HG02623 (cell line): ENCODE results near the gene ZNF341.

Source experiments
- ATAC-seq: cut with Tn5 transposase; IDR thresholded peaks from one replicate; pipeline ENCODE4 v1.9.1; 2021; ENCODE audit warnings: moderate library complexity; ENCODE audit not compliant: unreplicated experiment

Gene ZNF341

DNA sequence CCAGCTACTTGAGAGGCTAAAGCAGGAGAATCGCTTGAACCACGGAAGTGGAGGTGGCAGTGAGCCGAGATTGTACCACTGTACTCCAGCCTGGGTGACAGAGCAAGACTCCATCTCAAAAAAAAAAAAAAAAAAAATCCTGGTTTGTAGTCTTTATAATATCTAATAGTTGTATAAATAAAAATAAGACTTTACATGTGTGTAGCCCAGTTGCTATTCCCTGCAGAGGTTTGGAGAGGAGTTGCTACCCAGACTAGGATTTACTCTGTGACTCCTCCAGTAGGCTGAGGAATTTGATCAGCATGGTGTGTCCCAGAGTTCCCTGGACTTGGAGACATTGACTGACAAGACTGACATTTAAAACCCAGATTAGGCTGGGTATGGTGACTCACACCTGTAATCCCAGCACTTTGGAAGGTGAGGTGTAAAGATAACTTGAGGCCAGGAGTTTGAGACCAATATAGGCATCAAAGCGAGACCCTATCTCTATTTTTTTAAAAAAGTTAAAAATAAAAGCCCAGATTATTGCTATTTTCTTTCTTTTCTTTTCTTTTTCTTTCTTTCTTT, 89.6 kb downstream of the ZNF341 start:
- no peak for ATAC-seq

DNA sequence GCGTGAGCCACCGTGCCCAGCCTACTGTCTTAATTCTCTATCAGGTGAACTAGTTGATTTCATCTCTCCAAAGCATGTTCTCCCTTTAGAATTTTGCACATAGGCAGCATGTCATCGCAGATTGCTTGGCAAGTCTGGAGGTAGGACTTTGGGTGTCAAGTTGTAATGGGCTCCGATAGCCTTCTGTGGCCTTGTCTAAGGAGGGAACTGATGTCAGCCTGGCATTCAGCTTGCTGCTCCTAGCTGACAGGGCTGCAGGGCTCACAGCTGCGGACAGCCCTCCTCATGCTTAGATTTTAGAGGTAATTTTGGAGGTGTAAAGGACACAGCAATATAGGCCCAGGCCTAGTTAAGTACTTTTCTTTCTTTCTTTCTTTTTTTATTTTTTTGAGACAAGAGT, 90.6 kb downstream of the ZNF341 start:
- ATAC-seq, result no peak

DNA sequence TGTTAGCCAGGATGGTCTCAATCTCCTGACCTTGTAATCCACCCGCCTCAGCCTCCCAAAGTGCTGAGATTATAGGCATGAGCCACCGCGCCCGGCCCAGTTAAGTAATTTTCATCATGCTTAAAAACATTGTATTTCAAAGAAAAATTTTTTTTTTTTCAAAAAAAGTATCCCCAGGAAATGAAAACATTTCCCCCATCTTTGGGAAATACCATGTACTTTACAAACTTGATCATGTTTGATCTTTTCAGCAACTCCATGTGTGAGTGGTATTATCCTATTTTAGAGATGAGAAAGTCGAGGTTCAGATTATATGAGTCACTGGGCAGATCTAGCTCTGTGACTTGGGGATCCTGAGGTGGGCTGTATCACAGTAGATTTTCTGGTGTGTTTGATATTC, 91.2 kb downstream of the ZNF341 start:
- ATAC-seq, result no peak

DNA sequence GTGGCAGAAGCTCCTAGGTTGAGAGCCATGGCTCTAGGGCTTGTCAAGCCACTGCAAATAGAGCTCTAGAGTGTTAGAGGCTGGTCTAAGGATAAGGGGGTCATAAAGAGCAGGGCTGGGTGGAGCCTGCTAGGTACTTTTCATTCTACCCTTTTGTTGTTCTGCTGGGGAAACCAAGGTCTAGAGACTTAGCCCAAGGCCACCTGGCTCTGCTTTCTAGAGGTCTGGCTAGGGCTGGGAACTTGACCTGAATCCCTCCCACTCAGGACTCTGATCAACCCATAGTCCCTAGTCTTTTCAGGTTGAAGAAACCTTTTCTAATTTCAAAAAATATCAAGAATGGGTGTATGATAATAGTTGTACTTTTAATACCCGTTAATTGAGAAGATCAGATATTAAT, 93.1 kb downstream of the ZNF341 start:
- ATAC-seq, result no peak

DNA sequence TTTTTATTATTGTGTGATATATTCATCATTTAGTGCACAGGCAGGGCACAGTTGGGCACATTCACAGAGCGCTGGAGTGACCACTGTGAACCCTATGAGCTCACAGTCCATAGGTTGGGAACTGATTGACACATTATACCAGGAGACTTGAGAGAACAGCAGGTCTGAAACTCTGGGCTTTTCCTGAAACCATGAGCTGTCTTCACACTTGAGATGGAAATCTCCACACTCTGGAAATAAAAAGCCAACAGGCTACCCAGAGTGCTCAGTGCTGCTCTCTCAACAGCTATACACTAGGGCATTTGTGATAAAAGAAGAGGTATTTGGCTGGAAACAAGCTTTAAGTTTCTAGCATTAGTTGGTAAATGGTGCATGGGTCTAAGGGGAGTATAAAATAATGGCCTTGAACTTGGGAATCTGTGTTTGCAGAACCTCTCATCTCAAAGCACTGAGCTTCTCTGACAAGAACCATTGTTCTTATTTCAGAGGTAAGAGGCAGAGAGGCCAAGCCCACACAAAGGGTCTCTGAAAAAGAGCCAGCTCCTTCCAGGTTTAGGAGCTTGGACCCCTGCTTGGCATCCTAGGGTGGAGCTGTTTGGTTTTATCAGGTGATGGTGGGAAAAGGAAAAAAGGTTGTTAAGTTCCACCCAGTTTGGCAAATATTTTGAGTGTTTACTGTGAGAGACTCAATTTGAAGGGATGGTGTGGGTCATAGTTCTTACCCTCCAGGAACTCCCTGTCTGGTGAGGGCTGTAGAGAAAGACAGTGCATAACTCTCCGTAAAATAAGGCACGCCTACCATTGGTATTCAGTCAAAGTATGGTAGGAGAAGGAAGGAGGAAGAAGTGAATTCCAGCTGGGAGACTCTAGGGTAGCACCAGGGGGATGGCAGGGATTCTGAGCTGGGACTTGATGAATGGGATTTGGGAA, 93.8 kb downstream of the ZNF341 start:
- no peak for ATAC-seq

DNA sequence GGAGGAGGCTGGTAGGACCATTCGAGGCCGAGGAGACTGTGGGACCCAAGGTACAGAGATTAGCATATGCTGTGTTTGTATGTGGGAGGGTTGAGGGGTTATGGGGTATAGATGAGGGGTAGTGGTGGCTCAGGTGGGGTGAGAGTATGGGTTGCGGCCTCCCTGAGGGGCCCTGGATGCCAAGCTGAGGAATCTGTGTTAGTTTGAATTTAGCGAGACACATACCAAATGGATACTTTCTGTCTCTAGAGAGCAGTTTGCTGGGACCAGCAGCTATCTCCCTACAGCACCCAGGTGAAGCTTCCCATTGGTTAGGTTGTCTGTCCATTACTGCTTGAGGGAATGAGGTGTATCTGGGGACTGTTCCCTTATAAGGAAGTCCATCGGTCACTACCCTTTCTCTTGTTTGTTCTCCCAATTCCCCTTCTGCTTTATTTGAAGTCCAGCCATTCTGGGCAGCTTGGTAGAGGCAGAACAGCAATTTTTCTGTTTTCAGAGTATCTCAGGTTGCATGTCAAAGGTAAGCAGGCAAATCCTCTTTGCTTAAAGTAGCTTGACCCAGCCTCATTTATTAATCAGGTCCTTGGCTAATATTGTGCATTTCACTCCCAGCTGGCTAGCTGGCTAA, 94.6 kb downstream of the ZNF341 start:
- no peak for ATAC-seq

DNA sequence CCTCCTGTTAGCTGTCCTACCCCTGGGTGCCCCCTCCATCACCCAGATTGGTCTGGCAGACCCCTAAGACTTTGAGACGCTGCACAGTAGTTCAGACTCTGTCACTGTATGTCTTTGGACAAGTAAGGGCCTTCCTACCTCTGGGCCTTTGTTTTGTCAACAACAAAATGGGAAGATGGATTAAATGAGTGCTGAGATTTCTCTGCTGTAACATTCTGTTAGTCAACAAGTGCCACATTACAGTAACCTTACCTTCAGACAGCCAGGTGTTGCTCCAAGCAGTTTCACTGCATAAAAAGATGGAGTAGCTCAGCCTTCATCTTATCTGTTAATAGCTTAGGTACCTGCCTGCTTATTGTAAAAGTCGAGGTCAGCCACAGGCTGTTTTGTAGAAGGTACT, 95.3 kb downstream of the ZNF341 start:
- ATAC-seq, result no peak

DNA sequence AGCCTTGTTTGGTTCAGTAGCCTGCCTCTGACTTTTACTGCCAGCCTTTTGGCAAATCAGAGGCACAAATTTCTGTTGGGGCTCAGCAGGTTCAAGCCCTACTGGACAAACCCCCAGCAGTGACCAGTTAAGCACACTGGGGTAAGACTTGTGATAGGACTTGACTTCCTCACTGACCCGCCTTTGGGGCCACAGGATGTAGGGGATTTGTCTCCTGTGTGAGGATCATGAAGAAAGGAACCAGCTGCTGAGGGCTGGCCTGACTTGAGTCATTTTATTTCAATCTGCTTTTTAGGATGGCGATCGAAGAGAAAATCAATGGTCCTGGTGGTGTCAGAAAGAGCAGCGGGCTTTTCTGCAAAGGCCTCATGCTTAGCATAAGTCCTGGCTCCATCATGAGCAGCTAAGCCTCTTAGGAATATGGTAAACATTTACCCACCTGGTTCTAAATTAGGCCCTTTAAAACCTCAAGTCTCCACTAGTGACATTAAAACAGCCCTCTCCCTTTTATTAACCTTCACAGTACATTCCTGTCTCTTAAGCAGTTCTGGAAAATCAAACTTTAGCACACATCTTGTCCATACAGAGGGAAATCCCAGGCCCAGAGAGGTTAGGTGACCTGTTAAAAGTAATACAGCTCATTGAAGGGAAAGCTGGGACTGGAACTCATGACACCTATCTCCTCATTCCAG, 96.0 kb downstream of the ZNF341 start:
- ATAC-seq, result no peak

DNA sequence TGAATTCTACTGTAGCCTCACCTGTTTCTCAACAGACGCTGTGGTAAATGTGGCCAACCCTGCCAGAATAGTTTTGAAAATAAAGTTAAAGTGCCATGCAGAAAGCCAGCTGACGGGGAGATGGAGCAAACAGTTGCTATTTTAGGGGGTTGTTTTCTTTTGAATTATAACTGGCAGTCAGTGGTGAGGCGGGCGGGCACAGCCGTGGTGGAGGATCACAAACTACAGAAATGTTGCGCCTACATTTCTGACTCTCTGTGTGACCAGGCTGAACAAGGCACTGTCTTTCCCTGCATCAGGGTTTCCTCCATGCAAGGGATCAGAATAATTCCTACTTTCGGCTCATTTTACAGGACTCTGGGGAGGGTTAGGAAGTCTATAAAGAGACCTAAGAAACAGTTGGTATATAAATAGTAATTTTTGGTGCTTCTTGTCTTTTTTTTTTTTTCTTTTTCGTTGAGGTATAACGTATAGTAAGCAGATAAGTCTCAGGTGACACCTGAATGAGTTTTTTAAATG, 96.6 kb downstream of the ZNF341 start:
- no peak for ATAC-seq

DNA sequence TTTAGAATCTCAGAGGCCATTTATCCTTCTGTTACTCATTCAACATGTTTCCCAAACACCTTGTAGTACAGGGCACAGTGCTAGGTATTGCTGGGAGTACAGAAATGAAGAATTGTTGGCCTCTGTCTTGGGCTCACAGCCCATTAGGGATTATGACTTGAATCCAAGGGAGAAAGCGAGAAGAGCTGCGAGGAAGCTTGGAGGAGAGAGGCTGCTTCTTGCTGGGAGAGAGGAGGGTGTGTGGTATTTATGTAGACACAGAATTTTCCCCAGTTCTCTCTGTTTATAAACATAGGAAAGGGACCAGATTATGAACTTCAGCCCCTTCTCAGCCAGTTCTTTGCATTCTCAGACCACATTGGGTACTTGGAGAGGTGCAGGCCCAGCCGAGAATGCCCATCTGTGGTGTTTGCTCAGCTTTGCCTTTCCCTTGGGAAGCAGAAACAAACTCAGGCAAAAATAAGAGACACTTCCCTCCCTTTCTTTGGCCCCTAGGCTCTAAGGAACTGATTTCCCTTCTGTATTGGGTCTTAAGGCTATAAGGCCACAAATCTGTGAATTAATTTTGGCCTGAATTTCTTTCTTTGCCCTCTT, 97.3 kb downstream of the ZNF341 start:
- ATAC-seq, result no peak

DNA sequence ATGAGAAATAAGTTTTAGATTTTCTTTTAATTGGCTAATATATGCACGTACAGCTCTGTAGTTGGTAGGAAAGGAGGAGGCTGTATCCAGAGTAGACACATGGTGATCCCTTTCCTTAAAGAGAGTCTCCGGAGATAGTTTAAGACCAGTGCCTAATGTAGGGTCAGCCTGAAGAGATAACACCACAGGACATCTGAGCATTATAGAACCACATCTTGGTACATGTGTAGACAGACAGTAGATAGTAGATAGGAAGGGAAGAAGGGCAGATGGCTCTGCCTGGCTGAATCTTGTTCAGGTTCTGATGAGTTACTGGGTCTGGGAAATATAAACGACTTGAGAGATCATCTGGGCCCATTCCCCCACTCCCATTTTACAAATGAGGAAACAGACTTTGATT, 97.8 kb downstream of the ZNF341 start:
- ATAC-seq, result no peak

DNA sequence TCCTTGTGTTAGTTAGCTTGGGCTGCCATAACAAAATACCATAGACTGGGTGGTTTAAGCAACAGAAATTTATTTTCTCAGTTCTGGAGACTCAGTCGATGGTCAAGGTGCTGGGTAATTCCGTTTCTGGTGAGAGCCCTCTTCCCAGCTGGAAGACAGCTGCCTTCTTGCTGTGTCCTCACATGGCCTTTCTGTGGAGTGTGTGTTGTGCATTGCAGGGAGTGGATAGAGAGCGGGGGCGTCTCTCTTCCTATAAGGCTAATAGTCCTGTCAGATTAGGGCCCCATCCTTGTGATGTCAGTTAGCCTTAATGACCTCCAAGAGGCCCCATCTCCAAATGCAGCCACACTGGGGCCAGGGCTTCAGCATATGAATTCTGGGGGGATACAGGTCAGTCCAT, 98.6 kb downstream of the ZNF341 start:
- ATAC-seq, result no peak

DNA sequence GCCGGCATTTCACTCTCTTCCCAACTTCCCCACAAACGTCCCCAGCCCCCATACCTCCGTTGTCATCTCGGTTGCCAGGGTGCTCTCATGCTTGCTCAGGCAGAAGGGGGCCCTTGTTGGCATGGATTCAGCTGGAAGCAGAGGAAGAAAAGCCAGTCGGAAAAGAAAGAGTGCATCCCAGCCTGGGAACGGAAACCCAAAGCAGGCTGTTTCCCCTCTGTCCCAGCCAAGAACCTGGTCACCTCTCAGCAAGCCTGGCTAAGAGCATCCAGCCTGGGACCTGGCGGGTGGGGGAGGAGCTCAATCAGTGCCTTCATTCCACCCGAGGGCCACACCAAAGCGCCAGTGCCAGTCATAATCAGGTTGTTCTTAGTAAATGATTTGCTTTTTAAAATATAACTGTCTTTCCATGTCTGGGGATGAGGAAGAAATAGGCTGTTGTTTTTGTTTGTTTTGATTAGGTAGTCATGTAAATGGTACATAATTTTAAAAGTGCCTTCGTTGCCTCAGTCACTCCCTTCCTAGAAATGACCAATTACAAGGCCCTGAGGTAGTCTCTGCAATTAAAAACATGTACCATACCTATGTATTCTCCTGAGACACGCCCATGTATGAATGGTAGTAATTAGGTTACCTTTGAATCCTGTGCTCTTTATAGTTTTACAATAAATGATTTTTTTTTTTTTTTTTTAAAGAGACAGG, 100.5 kb downstream of the ZNF341 start:
- no peak for ATAC-seq

DNA sequence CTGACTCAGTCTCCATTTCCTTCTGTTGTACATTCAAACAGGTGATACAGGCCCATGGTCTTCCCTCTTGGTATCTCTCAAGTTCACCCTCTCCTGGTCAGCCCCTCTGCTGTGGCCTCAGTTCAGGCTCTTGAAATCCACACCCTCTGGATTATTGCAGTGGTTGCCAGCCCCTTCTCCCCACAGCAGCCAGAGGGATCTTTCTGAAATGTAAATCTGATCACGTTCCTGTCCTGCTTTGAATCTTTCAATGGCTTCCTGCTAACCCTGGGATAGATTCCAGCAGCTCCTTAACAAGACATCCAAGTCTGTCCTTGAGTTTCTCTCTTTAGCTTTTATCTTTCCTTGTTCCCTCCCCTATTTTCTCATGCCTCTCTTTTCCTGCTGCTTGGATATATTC, 101.5 kb downstream of the ZNF341 start:
- ATAC-seq, result no peak

DNA sequence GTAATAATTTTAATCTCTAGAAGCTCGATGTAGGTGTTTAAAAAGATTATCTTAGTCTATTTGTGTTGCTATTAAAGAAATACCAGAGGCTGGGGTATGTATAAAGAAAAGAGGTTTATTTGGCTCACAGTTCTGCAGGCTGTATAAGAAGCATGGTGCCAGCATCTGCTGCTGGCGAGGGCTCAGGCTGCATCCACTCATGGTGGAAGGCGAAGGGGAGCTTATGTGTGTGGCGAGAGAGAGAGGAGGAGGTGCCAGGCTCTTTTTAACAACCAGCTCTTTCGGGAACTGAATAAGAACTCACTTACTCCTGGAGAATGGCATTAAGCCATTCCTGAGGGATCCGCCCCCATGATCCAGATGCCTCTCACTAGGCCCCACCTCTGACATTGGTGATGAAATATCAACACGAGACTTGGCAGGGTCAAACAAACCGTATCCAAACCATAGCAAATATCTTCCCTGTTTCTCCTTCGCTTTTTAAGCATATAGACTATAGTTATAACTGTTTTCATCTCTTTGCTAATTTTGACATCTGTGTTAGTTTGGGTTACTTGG, 103.9 kb downstream of the ZNF341 start:
- ATAC-seq, result no peak

DNA sequence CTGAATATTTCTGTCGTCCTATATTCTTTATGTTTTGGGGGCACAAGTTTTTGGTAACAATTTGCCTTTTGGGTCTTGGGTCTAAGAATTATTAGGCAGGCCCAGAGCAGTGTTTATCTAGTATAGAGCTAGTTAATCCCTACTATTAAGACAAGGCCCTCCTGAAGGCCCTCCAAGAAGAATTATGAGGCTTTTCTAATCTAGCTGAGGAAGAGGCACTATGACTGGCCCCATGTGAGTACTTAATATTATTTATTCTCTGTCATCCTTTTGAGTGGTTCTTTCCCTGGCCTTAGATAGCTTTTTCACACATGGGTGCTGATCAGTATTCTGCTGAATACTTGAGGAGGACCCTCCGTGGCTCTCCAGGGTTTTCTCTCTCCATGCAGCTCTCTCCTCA, 104.5 kb downstream of the ZNF341 start:
- no peak for ATAC-seq

DNA sequence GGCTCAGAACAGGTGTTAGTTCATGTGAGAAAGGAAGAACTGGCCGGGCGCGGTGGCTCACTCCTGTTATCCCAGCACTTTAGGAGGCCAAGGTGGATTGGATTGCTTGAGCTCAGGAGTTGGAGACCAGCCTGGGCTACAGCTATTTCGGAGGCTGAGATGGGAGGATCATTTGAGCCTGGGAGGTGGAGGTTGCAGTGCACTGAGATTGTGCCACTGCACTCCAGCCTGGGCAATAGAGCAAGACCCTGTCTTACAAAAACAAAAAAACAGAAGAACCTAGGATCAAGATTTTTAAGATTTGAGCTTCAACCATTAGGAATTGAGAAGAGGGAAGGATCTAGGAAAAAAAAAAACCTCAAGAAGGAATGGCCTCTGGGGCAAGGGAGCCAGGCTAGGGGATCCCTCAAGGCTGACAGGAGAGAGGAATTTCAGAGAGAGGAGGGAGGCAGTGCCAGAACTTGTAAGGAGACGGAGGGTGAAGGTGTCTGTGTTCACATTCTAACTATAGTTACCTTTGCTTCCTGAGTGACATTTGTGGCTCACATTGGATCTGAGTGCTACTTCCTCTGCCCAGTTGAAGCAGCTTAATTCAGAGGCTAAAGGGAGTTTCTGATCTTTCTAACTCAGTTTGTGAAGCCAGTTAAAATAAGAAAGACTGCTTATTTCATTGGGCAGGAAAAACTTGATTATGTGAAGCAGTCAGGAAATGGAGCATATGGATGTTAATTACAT, 105.5 kb downstream of the ZNF341 start:
- no peak for ATAC-seq

DNA sequence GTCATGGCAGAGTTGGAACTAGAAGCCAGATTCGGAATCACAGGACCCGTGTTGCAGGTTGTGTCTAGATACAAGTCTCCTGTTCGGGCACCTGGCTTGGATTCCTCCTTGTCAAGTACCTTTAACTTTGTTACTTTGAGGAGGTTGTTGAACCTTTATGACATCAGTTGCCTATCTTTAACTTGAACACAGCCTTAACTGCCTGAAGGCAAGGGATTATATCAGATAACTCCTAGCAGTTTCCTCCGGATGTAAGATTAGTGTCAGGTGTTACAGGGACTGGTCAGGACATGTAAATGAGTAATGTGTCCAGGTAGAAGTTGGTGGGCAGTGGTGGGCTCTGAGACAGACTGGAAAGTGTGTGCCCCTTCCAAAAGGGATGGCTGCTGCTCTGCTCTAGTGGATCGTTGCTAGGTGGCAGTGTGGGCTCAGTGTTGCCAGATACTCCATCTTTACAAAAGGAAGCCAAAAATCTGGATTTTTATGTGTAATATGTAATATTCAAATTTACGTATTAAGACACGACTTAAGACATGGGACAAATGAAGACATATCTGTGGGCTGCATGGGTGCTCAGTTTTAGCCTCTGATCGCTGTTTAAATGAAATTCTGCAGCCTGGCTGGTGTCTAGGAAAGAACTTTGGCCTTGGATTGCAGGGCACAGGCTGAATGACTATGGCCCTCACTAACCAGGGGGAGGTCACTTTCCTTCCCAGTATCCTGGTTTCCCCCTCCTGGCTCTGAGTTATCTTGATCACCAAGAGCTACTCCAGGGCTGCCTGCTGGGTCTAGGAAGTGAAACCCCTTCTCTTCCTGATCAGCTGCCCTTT, 106.5 kb downstream of the ZNF341 start:
- no peak for ATAC-seq
